GM12875 (cell line): Measurements from ENCODE around the gene RASL12.
A peak's percentile ranks its signal among the peaks of the same experiment; 100 is the strongest.

Experiments used
- H3K4me3 ChIP-seq: one replicate; pipeline ENCODE4 v1.5.1; 2011; ENCODE audit warnings: low read depth, low read length, control low read depth
- TF ChIP-seq, protein P1 (sequence below): IDR thresholded peaks from 2 replicates; pipeline ENCODE4 v1.5.1; 2011; ENCODE audit warnings: low read depth, mild to moderate bottlenecking, control low read depth, inconsistent platforms, low read length, moderate library complexity, borderline replicate concordance; ENCODE audit not compliant: insufficient read depth

RASL12 gene

DNA sequence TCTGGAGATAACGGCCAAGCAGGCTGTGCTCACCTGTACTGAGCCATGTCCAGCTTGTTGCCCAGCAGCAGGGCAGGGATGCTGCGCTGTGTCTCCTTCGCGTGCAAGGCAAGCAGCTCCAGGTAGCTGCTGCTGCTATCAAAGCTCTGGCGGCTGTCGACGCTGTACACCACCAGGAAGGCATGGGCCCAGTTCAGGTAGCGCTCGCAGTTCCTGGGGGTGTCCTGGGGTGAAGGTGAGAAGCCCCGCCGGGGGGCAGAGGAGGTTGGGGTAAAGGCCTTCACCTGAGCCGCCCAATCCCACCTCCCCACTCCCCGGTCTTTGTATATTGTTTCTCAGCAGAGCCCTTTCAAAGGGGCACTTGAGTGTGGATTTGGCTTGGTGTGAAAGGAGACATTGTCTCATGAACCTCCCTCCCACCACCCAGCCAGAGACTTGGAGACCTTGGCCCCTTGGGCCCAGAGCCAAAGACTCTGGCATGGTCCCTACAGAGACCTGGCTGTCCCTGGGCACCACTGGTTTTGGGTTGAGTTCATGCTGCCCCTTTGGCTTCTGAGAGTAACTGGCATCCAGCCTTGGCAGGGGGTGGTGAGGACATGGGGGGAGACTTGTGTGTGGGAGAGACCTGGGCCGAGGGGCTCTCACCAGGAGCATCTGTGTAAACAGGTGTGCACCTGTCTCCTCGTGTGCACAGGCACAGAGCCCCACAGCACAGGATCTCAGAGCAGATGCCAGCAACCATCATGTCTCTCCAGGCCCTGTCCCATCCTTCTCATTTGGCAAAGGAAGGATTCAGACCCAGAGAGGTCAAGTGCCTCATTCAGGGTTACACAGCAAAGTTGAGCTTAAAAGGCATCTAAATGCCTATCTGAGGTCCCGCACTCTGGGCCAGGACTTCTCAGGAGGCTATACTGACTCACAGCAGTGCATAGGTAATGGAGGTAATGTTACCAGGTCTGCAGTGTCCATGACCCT, 9.1 kb downstream of the RASL12 start:
- TF ChIP-seq, protein P1, sequence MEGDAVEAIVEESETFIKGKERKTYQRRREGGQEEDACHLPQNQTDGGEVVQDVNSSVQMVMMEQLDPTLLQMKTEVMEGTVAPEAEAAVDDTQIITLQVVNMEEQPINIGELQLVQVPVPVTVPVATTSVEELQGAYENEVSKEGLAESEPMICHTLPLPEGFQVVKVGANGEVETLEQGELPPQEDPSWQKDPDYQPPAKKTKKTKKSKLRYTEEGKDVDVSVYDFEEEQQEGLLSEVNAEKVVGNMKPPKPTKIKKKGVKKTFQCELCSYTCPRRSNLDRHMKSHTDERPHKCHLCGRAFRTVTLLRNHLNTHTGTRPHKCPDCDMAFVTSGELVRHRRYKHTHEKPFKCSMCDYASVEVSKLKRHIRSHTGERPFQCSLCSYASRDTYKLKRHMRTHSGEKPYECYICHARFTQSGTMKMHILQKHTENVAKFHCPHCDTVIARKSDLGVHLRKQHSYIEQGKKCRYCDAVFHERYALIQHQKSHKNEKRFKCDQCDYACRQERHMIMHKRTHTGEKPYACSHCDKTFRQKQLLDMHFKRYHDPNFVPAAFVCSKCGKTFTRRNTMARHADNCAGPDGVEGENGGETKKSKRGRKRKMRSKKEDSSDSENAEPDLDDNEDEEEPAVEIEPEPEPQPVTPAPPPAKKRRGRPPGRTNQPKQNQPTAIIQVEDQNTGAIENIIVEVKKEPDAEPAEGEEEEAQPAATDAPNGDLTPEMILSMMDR, result no peak
- no peak overlapping the region for H3K4me3 ChIP-seq

DNA sequence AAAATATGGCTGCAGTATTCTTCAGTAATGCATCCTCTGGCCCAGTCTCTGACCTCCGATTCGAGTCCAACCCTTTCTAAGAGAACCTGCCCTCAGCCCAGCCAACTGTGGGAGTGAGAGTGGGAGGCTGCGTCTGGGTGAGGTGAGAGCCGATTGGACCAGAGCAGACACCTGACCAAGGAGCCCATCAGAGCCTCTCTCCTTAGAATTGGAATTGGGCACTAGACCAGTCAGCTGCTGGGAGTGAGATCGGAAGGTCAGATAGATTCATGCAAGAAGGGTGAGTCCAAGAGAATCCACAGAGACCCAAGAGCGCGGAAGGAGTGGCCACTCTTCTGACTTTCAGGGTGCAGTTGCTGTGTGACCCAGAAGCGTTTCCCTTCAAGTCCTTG, 10.2 kb downstream of the RASL12 start:
- H3K4me3 ChIP-seq, result no peak overlapping the region
- TF ChIP-seq, protein P1, result no peak

GRCh38 chr15:65056868-65057548, 10.8 kb downstream of the RASL12 start:
- H3K4me3 ChIP-seq, result no peak overlapping the region
- TF ChIP-seq, protein P1, result no peak

GRCh38 chr15:65056106-65056505, 11.7 kb downstream of the RASL12 start:
- no peak overlapping the region for H3K4me3 ChIP-seq
- TF ChIP-seq, protein P1, result no peak

- TF ChIP-seq, protein P1, result no peak
- H3K4me3 ChIP-seq, result no peak overlapping the region
Observed at GRCh38 chr15:65055201-65055870, 12.5 kb downstream of the RASL12 start.

DNA sequence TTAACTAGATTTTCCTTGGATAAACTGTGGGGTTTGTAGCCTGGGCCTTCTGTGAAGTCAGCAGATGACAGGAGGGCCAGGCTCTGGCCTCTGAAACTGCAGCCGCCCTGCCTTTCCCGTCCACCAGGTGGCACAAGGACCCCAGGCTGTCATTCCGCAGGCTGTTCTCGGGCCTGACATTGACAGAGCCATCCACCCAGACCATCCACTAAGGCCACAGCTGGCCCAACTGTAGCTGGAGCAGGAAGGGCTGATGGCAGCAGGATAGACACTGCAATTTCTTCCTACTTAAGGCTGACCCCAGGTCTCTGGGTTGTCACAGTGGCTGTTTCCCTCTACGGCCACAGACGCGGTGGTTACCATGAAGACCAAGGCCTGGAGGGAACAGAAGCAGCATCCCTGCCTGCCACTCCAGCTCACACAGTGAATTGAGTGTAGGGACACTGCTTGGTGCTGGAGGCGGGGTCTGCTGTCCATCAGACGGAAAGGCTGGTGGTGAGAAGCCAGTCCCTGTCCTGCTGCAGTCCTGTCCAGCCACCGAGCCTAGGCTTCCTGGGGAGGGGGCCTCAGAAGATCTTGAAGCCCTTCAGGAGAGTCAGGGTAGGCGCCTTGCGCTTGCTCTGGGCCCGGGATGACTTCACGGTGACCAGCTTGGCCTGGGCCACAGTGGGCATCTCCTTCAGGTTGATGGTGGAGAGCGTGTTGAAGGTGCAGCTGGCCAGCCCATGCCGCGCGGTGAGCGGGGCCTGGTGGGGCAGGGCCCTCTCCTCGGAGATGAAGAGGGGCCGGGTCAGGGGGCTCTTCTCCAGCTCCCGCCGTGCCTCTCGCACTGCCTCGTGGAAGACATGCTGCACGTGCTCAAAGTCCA, 13.2 kb downstream of the RASL12 start:
- no peak overlapping the region for H3K4me3 ChIP-seq
- TF ChIP-seq, protein P1, result peak; percentile 95
